WERI-Rb-1 (cell line): ENCODE data around the gene IL12RB1.
A peak's percentile ranks its signal among the peaks of the same experiment; 100 is the strongest.

Experiments used
- DNase-seq: peaks from one replicate; pipeline ENCODE4 v3.0.0-alpha.2; 2020
- H3K27ac ChIP-seq: fragments of 250-450 bp; sonication (Bioruptor Pico); 2 replicates; pipeline ENCODE4 v1.5.1; 2020; ENCODE audit warnings: mild to moderate bottlenecking, moderate library complexity
- H3K27me3 ChIP-seq: fragments of 250-450 bp; sonication (Bioruptor Pico); 2 replicates; pipeline ENCODE4 v1.5.1; 2021; ENCODE audit warnings: mild to moderate bottlenecking, low read depth, moderate library complexity; ENCODE audit not compliant: insufficient read depth, severe bottlenecking
- H3K36me3 ChIP-seq: fragments of 250-450 bp; sonication (Bioruptor Pico); 2 replicates; pipeline ENCODE4 v1.5.1; 2020; ENCODE audit warnings: mild to moderate bottlenecking, moderate library complexity
- H3K4me3 ChIP-seq: 2 replicates; pipeline ENCODE4 v1.5.1; 2011; ENCODE audit warnings: low read depth, mild to moderate bottlenecking, control low read depth, low read length
- H3K9me3 ChIP-seq: fragments of 250-450 bp; sonication (Bioruptor Pico); 2 replicates; pipeline ENCODE4 v1.5.1; 2021; ENCODE audit warnings: mild to moderate bottlenecking, moderate library complexity; ENCODE audit not compliant: severe bottlenecking
- TF ChIP-seq, protein P1 (sequence below): IDR thresholded peaks from 2 replicates; pipeline ENCODE4 v1.5.1; 2011; ENCODE audit warnings: low read depth, mild to moderate bottlenecking, control low read depth, inconsistent platforms, low read length

IL12RB1 gene

DNA sequence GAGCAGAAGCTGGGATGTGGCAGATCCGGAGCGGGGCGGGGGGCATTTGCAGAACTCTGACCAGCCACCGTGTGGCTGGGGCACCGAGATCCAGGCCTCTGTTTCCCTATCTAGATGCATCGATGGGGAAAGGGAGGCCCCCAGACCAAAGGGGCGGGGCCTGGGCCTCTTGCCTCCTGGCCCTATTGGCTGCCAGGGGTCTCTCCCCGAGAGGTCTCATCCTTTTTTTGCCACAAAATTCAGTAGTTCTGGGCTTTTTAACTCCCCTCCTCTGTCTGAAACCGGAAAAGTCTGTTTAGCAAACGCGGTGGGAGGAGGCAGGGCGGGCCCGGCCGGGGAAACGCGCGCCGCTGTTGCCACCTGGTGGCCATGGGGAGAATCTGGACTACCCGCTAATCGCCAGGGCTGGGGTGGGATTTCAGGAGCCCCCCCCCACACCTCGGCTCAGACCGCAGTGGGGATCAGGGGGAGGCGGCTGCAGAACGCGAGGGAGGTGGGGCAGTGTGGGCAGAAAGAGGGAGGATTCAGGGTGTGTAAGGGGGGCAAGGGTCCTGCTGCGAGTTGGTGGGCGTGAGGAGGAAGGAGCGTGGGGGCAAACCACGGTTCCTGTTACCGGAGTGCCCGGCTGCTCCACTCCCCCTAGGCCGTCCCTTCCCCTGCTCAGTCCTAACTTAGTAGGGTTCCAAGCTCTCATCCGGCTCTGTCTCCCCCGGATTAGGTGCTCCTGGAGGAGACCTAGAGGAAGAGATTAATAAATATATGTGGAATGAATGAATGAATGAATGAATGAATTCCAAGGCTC lies 28.3 kb downstream of the IL12RB1 start:
- DNase-seq, result peak; percentile 73
- Histone ChIP-seq H3K4me3 (peak overlapping the region; percentile 39), H3K36me3 (no peaks in the 10 kb centered on the region), H3K27me3 (no peaks in the 10 kb centered on the region), H3K9me3 (no peaks in the 10 kb centered on the region), H3K27ac (peak overlapping the region; percentile 41)
- TF ChIP-seq, protein P1, sequence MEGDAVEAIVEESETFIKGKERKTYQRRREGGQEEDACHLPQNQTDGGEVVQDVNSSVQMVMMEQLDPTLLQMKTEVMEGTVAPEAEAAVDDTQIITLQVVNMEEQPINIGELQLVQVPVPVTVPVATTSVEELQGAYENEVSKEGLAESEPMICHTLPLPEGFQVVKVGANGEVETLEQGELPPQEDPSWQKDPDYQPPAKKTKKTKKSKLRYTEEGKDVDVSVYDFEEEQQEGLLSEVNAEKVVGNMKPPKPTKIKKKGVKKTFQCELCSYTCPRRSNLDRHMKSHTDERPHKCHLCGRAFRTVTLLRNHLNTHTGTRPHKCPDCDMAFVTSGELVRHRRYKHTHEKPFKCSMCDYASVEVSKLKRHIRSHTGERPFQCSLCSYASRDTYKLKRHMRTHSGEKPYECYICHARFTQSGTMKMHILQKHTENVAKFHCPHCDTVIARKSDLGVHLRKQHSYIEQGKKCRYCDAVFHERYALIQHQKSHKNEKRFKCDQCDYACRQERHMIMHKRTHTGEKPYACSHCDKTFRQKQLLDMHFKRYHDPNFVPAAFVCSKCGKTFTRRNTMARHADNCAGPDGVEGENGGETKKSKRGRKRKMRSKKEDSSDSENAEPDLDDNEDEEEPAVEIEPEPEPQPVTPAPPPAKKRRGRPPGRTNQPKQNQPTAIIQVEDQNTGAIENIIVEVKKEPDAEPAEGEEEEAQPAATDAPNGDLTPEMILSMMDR, result peak; percentile 80

DNA sequence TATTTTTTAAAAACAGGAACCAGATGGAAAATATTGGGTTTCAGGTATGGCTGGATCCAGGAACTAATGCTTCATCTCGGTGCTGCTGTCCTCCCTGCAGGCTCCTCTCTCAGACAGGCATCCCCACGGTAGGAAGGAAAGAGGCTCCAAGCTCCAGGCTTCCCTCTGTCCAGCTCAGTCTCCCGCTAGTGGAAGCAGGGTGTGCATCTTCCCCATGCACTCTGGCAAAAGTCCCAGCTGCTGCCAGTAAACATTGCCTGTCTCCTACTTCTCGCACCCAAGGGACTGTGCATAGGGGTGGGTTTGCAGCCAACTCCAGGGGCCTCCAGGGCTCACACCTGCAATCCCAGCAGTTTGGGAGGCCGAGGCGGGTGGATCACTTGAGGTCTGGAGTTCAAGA lies 29.2 kb downstream of the IL12RB1 start:
- TF ChIP-seq, protein P1, result no peak
- no peaks in the 10 kb centered on the region for H3K9me3 ChIP-seq
- DNase-seq, result no peak
- H3K36me3 ChIP-seq, result no peaks in the 10 kb centered on the region
- H3K27ac ChIP-seq, result no peak overlapping the region
- no peaks in the 10 kb centered on the region for H3K27me3 ChIP-seq
- no peak overlapping the region for H3K4me3 ChIP-seq

DNA sequence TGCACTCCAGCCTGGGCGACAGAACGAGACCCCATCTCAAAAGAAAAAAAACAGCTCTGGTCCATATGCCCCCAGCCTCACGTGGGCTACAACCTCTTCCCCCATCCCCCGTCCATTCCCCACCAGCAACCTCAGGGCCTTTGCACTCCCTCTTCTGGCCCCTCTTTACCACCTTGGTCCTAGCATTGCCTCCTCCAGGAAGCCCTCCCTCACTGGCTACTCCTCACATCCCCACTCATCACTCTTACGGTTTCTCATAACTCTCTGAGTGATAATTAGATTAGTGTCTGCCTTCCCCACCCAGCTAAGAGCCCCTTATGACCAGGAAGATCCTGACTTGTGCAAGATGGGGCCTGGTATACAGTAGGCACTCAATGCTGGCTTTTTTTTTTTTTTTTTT lies 30.8 kb downstream of the IL12RB1 start:
- TF ChIP-seq, protein P1, result no peak
- Histone ChIP-seq H3K4me3 (no peak overlapping the region), H3K27me3 (no peaks in the 10 kb centered on the region), H3K27ac (no peak overlapping the region), H3K9me3 (no peaks in the 10 kb centered on the region), H3K36me3 (no peaks in the 10 kb centered on the region)
- DNase-seq, result no peak

DNA sequence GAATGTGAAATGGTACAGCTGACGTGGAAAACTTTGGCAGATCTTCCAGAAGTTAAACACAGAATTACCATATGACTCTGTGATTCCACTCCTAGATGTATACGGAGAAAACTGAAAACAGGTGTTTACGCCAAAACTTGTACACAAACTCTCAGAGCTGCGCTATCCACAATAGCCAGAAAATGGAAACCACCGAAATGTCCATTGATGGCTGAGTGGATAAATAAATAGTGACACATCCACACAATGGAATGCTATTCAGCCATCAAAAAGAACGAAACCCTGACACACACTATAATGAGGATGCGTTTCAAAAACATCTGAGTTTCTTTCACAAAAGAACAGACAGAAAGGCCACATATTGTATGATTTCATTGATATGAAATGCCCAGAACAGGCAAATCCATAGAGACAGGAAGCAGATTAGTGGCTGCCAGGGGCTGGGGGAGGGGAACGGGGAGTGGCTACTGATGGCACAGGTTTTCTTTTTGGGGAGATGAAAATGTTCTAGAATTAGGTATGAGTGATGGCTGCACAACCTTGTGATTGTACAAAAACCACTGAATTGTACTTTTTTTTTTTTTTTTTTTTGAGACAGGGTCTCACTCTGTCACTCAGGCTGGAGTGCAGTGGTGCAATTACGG lies 33.0 kb downstream of the IL12RB1 start:
- Histone ChIP-seq H3K4me3 (no peak overlapping the region), H3K9me3 (no peaks in the 10 kb centered on the region), H3K27me3 (no peaks in the 10 kb centered on the region), H3K36me3 (no peaks in the 10 kb centered on the region), H3K27ac (no peak overlapping the region)
- TF ChIP-seq, protein P1, result no peak
- DNase-seq, result no peak

DNA sequence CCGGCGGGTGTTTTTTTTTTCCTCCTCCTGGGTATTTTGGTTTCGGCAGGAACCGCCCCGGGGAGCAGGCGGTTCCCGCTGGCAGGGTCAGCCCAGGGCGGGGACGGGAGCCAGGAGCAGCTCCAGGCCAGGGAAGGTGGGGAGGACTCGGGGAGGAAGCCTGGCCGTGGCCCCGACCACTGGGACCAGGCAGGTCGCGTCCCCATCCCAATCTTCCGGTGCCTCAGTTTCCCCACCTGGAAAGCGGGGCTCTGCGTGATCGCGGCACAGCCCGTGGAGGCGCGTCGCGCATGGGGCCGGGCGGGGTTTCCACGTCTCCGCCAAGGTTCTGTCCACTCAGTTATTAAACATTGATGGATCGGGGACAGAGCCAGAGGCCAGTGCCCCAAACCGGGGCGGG lies 34.8 kb downstream of the IL12RB1 start:
- no peak overlapping the region for H3K4me3 ChIP-seq
- no peaks in the 10 kb centered on the region for H3K9me3 ChIP-seq
- no peaks in the 10 kb centered on the region for H3K27me3 ChIP-seq
- H3K27ac ChIP-seq, result no peak overlapping the region
- DNase-seq, result no peak
- no peaks in the 10 kb centered on the region for H3K36me3 ChIP-seq
- TF ChIP-seq, protein P1, result no peak
